ENCODE measurements around the gene CTNNA1. TPM values are rescaled to one million over a fixed set of nuclear protein-coding genes. Genes with fewer than 3 reads are reported as not detected.
A peak's percentile ranks its signal among the peaks of the same experiment; 100 is the strongest.

CTNNA1 gene
- total RNA-seq, 6 experiments from 2014 or later: 101 to 192 (median 123) TPM

GRCh38 chr5:138962614-138963370 is 209.6 kb downstream of the CTNNA1 start:
- ATAC-seq (no peak), DNase-seq (no peak)
- WGBS (ENCODE audit: insufficient coverage, low coverage, low lambda C conversion rate, missing lambda C conversion rate): 89% methylated on average over 4 of the region's 4 CpGs
- H3K36me3 ChIP-seq: no peaks in the 10 kb centered on the region
- no peak for TF ChIP-seq POLR2A (IDR thresholded peaks at IDR 0.05)
- TF ChIP-seq CTCF (IDR thresholded peaks at IDR 0.05): no peak
- no peak overlapping the region for H3K27ac ChIP-seq
- no peaks in the 10 kb centered on the region for H3K4me1 ChIP-seq
- intact Hi-C loops (cut with DNase I): no loop called here
- no peak overlapping the region for H3K4me3 ChIP-seq
- no peaks in the 10 kb centered on the region for H3K27me3 ChIP-seq
- H3K9me3 ChIP-seq: no peaks in the 10 kb centered on the region

GRCh38 chr5:138963763-138964371 is 210.6 kb downstream of the CTNNA1 start:
- DNase-seq (no peak), ATAC-seq (peak; percentile 36 to 74 (median 54))
- Histone ChIP-seq H3K9me3 (no peaks in the 10 kb centered on the region), H3K27ac (no peak overlapping the region), H3K4me1 (no peaks in the 10 kb centered on the region), H3K27me3 (no peaks in the 10 kb centered on the region), H3K36me3 (no peaks in the 10 kb centered on the region), H3K4me3 (no peak overlapping the region)
- intact Hi-C loops (cut with DNase I): no loop called here
- TF ChIP-seq POLR2A (IDR thresholded peaks at IDR 0.05) (no peak), CTCF (IDR thresholded peaks at IDR 0.05) (no peak)
- WGBS (ENCODE audit: insufficient coverage, low coverage, low lambda C conversion rate, missing lambda C conversion rate): 64% methylated on average over 9 of the region's 13 CpGs

- no peaks in the 10 kb centered on the region for H3K36me3 ChIP-seq
- no peak for TF ChIP-seq CTCF (IDR thresholded peaks at IDR 0.05)
- no peak for TF ChIP-seq POLR2A (IDR thresholded peaks at IDR 0.05)
- no peaks in the 10 kb centered on the region for H3K9me3 ChIP-seq
- no peak overlapping the region for H3K27ac ChIP-seq
- intact Hi-C loops (cut with DNase I): no loop called here
- no peak overlapping the region for H3K4me3 ChIP-seq
- ATAC-seq: no peak
- 61% methylated on average over 3 of the region's 7 CpGs for WGBS (ENCODE audit: insufficient coverage, low coverage, low lambda C conversion rate, missing lambda C conversion rate)
- H3K27me3 ChIP-seq: no peaks in the 10 kb centered on the region
- DNase-seq: no peak
- no peaks in the 10 kb centered on the region for H3K4me1 ChIP-seq
Measured at GRCh38 chr5:138964647-138965201, 211.5 kb downstream of the CTNNA1 start.

- H3K27me3 ChIP-seq: no peaks in the 10 kb centered on the region
- no CpG with 5 or more reads among the region's 2 CpGs for WGBS (ENCODE audit: insufficient coverage, low coverage, low lambda C conversion rate, missing lambda C conversion rate)
- H3K36me3 ChIP-seq: no peaks in the 10 kb centered on the region
- DNase-seq (no peak), ATAC-seq (no peak)
- no peak overlapping the region for H3K4me3 ChIP-seq
- TF ChIP-seq CTCF (IDR thresholded peaks at IDR 0.05) (no peak), POLR2A (IDR thresholded peaks at IDR 0.05) (no peak)
- no peak overlapping the region for H3K27ac ChIP-seq
- H3K9me3 ChIP-seq: no peaks in the 10 kb centered on the region
- H3K4me1 ChIP-seq: no peaks in the 10 kb centered on the region
- intact Hi-C loops (cut with DNase I): no loop called here
Measured at GRCh38 chr5:138965626-138966025, 212.4 kb downstream of the CTNNA1 start.

All from right lobe of liver (tissue), 6 donors.